GM18861 (cell line): ENCODE results near the gene CACNG3.
"Not testable (repeated sequence)": the region's sequence is repeated elsewhere in the genome, so short reads cannot be mapped to it uniquely, and the experiment has no call there.

Source experiments
- ATAC-seq: cut with Tn5 transposase; IDR thresholded peaks from one replicate; pipeline ENCODE4 v1.9.1; 2021; ENCODE audit not compliant: unreplicated experiment

Gene CACNG3

GRCh38 chr16:24275413-24275812 is 19.3 kb downstream of the CACNG3 start:
- no peak for ATAC-seq

- ATAC-seq = no peak
Measured at GRCh38 chr16:24279982-24280515, 23.9 kb downstream of the CACNG3 start.

GRCh38 chr16:24281466-24281865 is 25.3 kb downstream of the CACNG3 start:
- ATAC-seq = no peak

GRCh38 chr16:24282141-24282540 is 26.0 kb downstream of the CACNG3 start:
- ATAC-seq = no peak

GRCh38 chr16:24286741-24287405 is 30.7 kb downstream of the CACNG3 start:
- ATAC-seq = no peak

- ATAC-seq = no peak
Measured at GRCh38 chr16:24288516-24288915, 32.4 kb downstream of the CACNG3 start.

- ATAC-seq = no peak
Measured at GRCh38 chr16:24289166-24289700, 33.1 kb downstream of the CACNG3 start.

- no peak for ATAC-seq
Measured at GRCh38 chr16:24291932-24292331, 35.8 kb downstream of the CACNG3 start.

GRCh38 chr16:24294131-24294530 is 38.0 kb downstream of the CACNG3 start:
- no peak for ATAC-seq

GRCh38 chr16:24297375-24297774 is 41.2 kb downstream of the CACNG3 start:
- ATAC-seq = no peak

GRCh38 chr16:24298548-24299167 is 42.5 kb downstream of the CACNG3 start:
- ATAC-seq = no peak

GRCh38 chr16:24300750-24301149 is 44.6 kb downstream of the CACNG3 start:
- not testable (repeated sequence) for ATAC-seq

GRCh38 chr16:24302636-24303035 is 46.5 kb downstream of the CACNG3 start:
- ATAC-seq = no peak

GRCh38 chr16:24308200-24308599 is 52.1 kb downstream of the CACNG3 start:
- no peak for ATAC-seq

- ATAC-seq = no peak
Measured at GRCh38 chr16:24309258-24310142, 53.4 kb downstream of the CACNG3 start.

GRCh38 chr16:24315343-24315742 is 59.2 kb downstream of the CACNG3 start:
- ATAC-seq = no peak

- ATAC-seq = no peak
Measured at GRCh38 chr16:24318680-24319079, 62.5 kb downstream of the CACNG3 start.

GRCh38 chr16:24319126-24319814 is 63.1 kb downstream of the CACNG3 start:
- no peak for ATAC-seq

GRCh38 chr16:24322106-24322505 is 66.0 kb downstream of the CACNG3 start:
- no peak for ATAC-seq

GRCh38 chr16:24324421-24324820 is 68.3 kb downstream of the CACNG3 start:
- no peak for ATAC-seq
